SH-SY5Y (cell line): Measurements from ENCODE around the gene LYAR.

ENCODE experiments used
- GATA2 ChIP-seq: IDR thresholded peaks from 2 replicates; pipeline ENCODE4 v1.6.1; 2011; ENCODE audit warnings: mild to moderate bottlenecking, low read depth, low read length
- GATA3 ChIP-seq: IDR thresholded peaks from 2 replicates; pipeline ENCODE4 v1.6.1; 2011; ENCODE audit warnings: low read depth, mild to moderate bottlenecking, low read length, moderate library complexity

The LYAR gene, protein sequence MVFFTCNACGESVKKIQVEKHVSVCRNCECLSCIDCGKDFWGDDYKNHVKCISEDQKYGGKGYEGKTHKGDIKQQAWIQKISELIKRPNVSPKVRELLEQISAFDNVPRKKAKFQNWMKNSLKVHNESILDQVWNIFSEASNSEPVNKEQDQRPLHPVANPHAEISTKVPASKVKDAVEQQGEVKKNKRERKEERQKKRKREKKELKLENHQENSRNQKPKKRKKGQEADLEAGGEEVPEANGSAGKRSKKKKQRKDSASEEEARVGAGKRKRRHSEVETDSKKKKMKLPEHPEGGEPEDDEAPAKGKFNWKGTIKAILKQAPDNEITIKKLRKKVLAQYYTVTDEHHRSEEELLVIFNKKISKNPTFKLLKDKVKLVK

GRCh38 chr4:4289941-4290850, at the start of gene LYAR, which contains the start of gene ZBTB49:
TSS of gene LYAR (minus strand) at chr4:4290154. CDS start at chr4:4283742, 6,412 bp downstream.
TSS of gene ZBTB49 (plus strand) at chr4:4290251. CDS start at chr4:4299946, 9,695 bp downstream.
- TF ChIP-seq GATA2 (no peak), GATA3 (no peak)

DNA sequence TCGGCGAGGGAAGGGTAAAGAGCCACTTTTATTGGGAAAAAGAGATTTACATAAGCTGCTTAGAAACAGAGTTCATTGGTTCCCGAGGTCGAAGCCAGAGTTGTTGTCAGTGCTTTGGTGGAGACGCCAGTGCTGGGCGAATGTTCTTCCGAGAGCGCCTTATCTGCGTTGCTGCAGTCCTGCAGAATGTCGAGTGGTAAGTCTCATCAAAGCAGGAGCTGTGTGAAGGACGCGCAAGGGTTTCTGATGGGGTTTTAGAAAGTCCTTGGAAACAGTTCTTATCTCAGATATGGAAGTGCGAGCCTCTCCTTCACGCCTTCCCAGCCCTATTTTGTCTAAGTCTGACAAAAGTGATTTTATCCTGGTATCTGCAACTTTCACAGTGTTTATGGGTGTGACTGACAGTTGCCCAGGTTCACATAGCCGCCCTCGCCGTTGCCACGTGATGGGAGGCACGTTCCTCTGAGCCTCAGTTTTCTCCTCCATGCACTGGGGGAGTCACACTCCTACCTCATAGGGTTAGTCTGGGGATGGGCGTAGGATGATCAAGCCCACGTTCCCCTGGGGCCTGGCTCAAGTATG, 49.6 kb upstream of the LYAR start:
- TF ChIP-seq GATA3: no peak
- no peak for TF ChIP-seq GATA2

DNA sequence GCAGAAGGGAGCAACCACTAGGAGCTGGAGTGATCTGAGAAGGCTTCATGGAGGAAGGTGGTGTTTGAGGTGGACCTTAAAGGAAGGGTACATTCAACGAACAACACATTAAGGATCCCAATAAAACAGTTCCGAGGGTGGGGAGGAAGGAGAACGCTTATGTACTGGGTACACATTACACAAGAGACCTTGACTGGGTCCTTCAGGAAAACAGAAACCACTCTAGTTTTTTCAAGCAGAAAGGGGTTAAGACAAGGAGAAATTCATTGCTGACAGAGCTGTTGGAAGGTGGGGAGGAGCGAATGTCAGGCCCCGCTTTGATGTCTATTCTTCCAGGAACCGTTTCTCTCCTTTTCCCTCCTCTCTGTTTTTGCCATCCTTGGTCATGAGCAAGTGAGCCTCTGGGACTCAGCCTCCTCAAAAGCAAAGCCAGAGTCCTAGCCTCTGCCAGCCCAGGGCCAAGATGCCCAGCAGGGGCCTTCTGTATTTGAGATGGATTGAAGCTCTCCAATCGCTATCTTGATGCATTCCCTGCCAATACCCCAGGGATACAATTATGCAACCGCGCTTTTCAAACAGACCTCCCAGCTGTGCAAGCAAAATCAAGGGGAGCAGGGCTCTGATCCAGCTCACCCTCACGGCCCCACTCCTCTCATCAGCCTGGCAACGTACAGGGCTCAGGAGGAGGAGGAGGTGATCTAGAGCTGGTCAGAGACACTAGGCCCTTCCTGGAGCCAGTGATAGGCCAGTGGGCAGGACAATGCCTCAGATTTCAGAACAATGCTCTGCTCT, 48.5 kb upstream of the LYAR start:
- TF ChIP-seq GATA2: no peak
- no peak for TF ChIP-seq GATA3

GRCh38 chr4:4334798-4335520, 45.0 kb upstream of the LYAR start:
- TF ChIP-seq GATA3: no peak
- no peak for TF ChIP-seq GATA2

DNA sequence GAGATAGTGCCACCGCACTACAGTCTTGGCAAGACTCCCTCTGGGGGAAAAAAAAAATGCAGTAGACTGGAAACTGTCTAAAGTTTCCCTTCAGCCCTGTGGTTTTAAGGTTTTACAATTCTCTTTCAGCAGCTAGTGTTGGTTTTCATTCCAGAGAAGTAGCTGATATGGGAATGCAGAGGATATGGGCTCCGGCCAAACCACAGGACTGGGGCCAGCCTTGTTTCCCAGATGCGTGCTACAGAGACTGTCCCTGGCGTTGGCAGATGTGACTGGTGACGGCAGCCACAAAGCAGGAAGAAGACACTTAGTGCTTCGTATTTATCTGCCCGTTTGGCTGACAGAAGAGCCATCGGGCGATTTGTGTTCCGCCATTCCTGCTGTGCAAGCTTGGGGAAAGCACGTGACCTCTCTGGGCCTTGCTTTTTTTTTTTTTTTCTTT, 43.3 kb upstream of the LYAR start:
- no peak for TF ChIP-seq GATA3
- no peak for TF ChIP-seq GATA2

DNA sequence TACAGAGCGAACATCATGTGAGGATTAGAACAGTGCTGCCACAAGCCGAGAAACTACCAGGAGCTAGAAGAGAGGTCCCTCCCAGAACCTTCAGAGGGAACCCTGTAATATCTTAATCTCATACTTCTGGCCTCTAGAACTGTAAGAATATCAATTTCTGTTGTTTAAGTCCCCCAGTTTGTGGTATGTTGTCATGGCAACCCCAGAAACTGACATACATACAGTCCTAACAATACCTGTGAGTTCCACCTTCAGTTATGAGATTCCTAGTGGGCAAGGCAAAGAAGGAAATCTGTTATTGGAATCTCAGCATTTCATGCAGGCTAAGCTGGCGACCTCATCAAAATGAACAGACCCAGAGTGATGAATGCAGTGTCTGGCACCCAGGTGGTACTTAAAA, 42.6 kb upstream of the LYAR start:
- no peak for TF ChIP-seq GATA3
- TF ChIP-seq GATA2: no peak

DNA sequence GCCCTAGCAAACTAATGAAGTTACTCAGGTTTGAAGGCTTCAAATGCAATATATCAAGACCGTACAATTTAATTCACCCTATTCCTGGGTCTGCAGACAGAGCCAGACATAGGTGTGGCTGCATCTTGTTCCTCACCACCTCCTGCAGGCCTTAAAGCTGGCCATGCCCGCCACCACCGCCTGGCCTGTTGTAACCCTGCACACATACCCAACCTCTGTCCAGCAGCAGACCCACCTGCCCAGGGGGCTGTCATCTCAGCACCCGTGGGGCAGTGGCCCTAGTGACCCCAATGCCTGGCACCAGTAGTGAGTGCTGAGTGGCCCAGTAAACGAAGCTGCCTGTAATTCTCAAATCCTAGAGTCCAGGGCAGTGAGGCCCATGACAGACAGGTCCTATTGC, 40.8 kb upstream of the LYAR start:
- TF ChIP-seq GATA2 (no peak), GATA3 (no peak)

DNA sequence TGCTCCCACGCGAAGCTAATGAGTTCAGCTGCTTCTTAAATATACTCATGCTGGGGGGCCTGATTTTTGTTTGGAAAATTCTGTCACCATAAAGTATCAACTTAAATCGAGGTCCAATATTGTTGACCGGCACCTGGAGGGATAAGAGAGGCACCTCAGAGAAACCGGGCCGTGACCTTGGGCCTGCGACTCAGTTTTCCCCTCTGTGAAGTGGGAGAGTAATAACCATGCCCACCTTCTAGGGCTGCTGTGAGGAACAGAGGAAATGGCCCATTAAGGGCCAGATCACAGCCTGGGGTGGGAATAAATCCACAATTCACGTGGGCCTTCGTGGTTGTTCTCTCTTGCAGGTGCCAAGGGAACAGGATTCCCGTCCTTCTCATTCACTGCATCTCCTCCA, 39.5 kb upstream of the LYAR start:
- TF ChIP-seq GATA3: no peak
- no peak for TF ChIP-seq GATA2

GRCh38 chr4:4328840-4329239, 38.9 kb upstream of the LYAR start:
- no peak for TF ChIP-seq GATA2
- TF ChIP-seq GATA3: no peak

GRCh38 chr4:4328206-4328605, 38.3 kb upstream of the LYAR start:
- TF ChIP-seq GATA3: no peak
- no peak for TF ChIP-seq GATA2

GRCh38 chr4:4327652-4328121, 37.7 kb upstream of the LYAR start:
- TF ChIP-seq GATA3: no peak
- TF ChIP-seq GATA2: no peak

DNA sequence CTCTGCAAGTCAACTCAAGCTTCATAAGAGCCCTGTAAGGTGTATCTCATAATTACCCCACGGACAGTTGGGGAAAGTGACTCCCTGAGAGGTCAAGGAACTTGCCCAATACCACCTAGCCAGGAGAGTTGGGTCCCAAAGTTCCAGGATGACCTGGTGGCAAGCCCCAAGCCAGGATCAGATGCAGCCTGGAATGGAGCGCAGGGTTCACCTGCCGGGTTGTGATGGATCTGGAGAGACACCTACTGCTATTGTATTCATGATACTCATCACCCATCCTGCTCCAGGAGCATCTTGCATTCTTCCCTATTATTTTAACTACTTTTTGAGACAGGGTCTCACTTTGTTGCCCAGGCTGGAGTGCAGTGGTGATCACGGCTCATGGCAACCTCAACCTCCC, 36.2 kb upstream of the LYAR start:
- no peak for TF ChIP-seq GATA3
- no peak for TF ChIP-seq GATA2

GRCh38 chr4:4325321-4325720, 35.4 kb upstream of the LYAR start:
- no peak for TF ChIP-seq GATA2
- TF ChIP-seq GATA3: no peak
